AG09309 (cell line): ENCODE data around the gene MUC15.
A peak's percentile ranks its signal among the peaks of the same experiment; 100 is the strongest.

Experiments
- DNase-seq: peaks from one replicate; pipeline ENCODE4 v3.0.0-alpha.2; 2010; ENCODE audit warnings: low read depth
- H3K4me3 ChIP-seq: 2 replicates; pipeline ENCODE4 v1.5.1; 2011; ENCODE audit warnings: mild to moderate bottlenecking, low read depth, low read length, moderate library complexity; ENCODE audit not compliant: control insufficient read depth
- TF ChIP-seq, protein P1 (sequence below): IDR thresholded peaks from 2 replicates; pipeline ENCODE4 v1.5.1; 2011; ENCODE audit warnings: mild to moderate bottlenecking, low read depth, low read length, inconsistent platforms; ENCODE audit not compliant: insufficient read depth, control insufficient read depth; ENCODE audit errors: missing control alignments

The MUC15 gene

DNA sequence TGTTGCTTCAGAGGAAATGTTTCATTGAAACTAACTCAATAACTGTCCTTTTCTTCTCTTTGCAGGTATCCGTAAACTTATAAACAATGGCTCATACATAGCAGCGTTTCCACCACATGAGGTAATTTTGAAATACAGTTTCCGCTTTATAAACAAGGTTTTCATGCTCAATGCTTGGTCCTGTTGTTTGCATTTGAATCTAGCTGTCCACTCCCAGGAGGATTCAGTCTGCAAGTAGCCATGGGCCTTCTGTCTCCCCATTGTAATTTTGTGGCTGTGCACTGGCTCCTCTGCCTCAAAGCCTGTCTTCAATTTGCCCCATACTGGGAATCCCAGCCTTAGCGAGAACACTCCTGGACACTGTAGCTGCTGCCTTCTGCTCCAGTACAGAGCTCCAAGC is 34.7 kb downstream of the MUC15 start:
- DNase-seq, result no peak
- TF ChIP-seq, protein P1, sequence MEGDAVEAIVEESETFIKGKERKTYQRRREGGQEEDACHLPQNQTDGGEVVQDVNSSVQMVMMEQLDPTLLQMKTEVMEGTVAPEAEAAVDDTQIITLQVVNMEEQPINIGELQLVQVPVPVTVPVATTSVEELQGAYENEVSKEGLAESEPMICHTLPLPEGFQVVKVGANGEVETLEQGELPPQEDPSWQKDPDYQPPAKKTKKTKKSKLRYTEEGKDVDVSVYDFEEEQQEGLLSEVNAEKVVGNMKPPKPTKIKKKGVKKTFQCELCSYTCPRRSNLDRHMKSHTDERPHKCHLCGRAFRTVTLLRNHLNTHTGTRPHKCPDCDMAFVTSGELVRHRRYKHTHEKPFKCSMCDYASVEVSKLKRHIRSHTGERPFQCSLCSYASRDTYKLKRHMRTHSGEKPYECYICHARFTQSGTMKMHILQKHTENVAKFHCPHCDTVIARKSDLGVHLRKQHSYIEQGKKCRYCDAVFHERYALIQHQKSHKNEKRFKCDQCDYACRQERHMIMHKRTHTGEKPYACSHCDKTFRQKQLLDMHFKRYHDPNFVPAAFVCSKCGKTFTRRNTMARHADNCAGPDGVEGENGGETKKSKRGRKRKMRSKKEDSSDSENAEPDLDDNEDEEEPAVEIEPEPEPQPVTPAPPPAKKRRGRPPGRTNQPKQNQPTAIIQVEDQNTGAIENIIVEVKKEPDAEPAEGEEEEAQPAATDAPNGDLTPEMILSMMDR, result no peak
- no peak overlapping the region for H3K4me3 ChIP-seq

DNA sequence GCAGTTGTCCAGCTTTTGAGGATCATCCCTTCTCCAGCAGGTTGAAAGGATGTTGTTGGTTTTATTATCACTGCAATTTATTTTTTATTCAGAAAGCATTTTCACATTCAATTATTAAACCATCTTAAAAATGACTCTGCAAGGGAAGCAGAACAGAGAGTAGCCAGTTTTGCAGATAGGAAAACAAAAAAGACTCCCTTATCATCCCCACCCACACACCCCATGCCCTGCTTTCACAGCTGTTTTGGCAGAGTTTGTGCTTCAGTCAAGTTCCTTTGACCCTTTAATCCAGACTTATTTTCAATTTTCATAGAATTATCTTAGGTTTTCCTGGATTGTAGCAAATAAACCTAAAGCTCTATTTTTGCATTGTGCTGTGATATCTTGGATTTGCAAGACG is 44.4 kb downstream of the MUC15 start:
- no peak for DNase-seq
- H3K4me3 ChIP-seq, result no peak overlapping the region
- TF ChIP-seq, protein P1, result no peak

DNA sequence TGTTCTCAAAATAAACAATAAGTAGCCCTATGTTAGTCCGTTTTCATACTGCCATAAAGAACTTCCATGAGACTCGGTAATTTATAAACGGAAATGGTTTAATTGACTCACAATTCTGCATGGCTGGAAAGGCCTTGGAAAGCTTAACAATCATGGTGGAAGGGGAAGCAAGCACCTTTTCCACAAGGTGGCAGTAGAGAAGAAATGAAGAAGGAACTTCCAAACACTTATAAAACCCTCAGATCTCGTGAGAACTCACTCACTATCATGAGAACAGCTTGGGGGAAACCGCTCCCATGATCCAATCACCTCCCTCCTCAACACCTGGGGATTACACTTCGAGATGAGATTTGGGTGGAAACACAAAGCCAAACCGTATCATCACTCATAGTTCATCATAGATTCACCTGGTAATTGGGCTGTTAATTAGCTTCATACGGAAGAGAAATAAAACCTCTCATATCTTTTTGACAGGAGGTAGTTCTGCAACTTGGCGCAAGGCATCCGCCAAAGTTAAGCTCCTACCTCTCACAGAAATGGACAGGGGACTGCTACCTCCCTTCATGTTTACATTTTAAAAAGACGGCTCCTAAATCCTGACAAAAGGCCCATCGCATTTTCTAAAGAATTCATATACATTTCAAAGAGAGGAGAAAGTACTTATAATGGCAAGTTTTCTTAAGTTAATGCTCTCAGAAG is 49.0 kb downstream of the MUC15 start:
- no peak overlapping the region for H3K4me3 ChIP-seq
- TF ChIP-seq, protein P1, result peak; percentile 39
- no peak for DNase-seq

DNA sequence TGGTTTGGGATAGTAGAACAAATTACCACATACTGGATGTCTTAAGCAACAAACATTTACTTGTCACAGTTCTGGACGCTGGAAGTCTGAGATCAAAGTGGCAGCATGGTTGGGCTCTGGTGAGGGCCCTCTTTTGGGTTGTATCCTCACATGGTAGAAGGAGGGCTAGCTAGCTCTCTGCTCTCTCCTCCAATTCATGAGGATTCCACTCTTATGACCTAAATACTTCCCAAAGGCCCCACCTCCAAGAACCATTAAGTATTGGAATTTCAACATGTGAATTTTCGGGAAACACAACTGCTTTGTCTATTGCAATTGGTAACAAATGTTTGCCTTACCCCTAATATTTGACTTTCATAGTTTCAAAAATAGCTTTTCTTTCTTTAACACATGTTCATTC is 52.6 kb downstream of the MUC15 start:
- no peak for DNase-seq
- TF ChIP-seq, protein P1, result no peak

DNA sequence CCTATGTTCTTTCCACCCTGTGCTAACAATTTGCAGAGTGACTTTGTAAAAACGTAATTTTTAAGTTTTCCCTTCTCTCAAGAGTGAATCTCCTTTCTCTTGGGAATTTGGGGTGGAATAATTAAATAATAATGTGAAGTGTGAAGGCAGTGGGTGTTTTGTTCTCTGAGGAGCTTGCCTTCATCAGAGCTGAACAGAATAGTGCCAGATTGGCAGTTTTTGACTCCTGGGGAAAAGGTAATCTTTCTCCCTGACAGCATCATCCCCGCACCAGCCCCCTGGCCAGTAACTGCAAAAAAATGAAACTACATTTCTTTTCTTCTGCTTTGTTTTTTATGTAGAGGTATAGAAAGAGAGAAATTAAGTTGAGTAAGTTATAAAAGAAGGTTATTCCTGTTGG is 59.9 kb downstream of the MUC15 start:
- no peak overlapping the region for H3K4me3 ChIP-seq
- TF ChIP-seq, protein P1, result no peak
- no peak for DNase-seq

More for the DNA sequence above, 52.6 kb downstream of the MUC15 start:
- no peak overlapping the region for H3K4me3 ChIP-seq

DNA sequence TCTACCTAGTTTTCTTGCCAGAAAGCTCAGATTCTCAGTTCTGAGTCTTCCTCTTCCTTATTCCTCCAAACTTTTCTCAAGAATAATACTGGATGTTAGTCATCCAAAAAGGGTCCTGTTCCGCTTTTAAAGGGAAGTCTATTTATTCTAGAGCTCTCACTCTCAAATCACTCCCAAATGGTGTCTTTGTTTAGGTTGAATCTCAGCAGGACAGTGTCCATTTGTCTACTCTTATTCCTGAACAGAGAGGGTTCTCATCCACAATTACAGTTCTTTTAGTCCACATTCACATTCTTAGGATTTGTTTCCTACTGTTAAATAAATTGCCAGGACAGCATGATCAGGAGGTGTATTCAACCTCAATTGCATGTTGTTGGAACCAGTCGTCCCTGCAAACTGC is 61.3 kb downstream of the MUC15 start:
- TF ChIP-seq, protein P1, result no peak
- DNase-seq, result no peak
- no peak overlapping the region for H3K4me3 ChIP-seq
